Esophagus squamous epithelium (tissue), 5 donors: ENCODE measurements around the gene CDK12. TPM values are rescaled to one million over a fixed set of nuclear protein-coding genes. Genes with fewer than 3 reads are reported as not detected.

Source experiments
- DNase-seq: peaks from one replicate; lab custom pipeline; 2025; lab: John Stamatoyannopoulos, UW
- H3K27ac ChIP-seq, 4 donors: fragments of 200-600 bp; sonication (generic); one replicate each; pipeline ENCODE4 v1.5.1; 2016 to 2019; ENCODE audit warnings: mild to moderate bottlenecking in 1 of 4
- H3K27me3 ChIP-seq, 4 donors: fragments of 200-600 bp; sonication (generic); 1 replicate in 3 of 4; 2 replicates in 1 of 4; pipeline versions ENCODE4 v1.5.1 to v1.6.0; 2017 to 2021; ENCODE audit warnings: antibody characterized with exemption in 1 of 4
- H3K36me3 ChIP-seq, 3 donors: fragments of 200-600 bp; sonication (generic); one replicate each; pipeline ENCODE4 v1.5.1; 2016 to 2019
- H3K4me1 ChIP-seq, 3 donors: fragments of 200-600 bp; sonication (generic); one replicate each; pipeline ENCODE4 v1.5.1; 2017 to 2019
- H3K4me3 ChIP-seq, 4 donors: fragments of 200-600 bp; sonication (generic); 1 replicate in 3 of 4; 2 replicates in 1 of 4; pipeline ENCODE4 v1.5.1; 2016 to 2019; ENCODE audit warnings: mild to moderate bottlenecking in 2 of 4, moderate library complexity in 1 of 4
- H3K9me3 ChIP-seq, 3 donors: fragments of 200-600 bp; sonication (generic); one replicate each; pipeline ENCODE4 v1.5.1; 2016 to 2019
- CTCF ChIP-seq, 6 experiments: fragments of 450-650 bp in 4 of 6; fragments of 200-600 bp in 2 of 6; sonication (generic) in 2 of 6; IDR thresholded peaks; one replicate each; pipeline ENCODE4 v1.5.1; 2016 to 2019; ENCODE audit warnings: antibody characterized with exemption in 6 of 6, mild to moderate bottlenecking in 4 of 6, moderate library complexity in 4 of 6
- POLR2A ChIP-seq, 4 donors: fragments of 450-650 bp; IDR thresholded peaks; one replicate each; pipeline ENCODE4 v1.6.1; 2017; ENCODE audit warnings: antibody characterized with exemption in 4 of 4, mild to moderate bottlenecking in 4 of 4, moderate library complexity in 3 of 4
- WGBS, 2 donors: methylation state at CpG; one replicate each; pipeline ENCODE4 v1.1.5; 2018; 5-methylcytosine and 5-hydroxymethylcytosine counted together
- intact Hi-C: fragments of 100-400 bp; cut with DNase I; formaldehyde crosslinking; loops from one replicate; pipeline ENCODE4 v1.15.0; 2022
- total RNA-seq, 4 donors: library from RNA; depleted of rRNA; stranded (reverse); fragments of >200 nt; gene quantifications; one replicate each; pipeline ENCODE4 v1.1.0, GENCODE V29; 2016
- donor health status: DM: yes; HTN: yes; CAD: no.

Gene CDK12
- total RNA-seq, 4 donors from 2014 or later: 22.9 to 47.3 (median 33.5) TPM

- Histone ChIP-seq H3K4me1 (no peaks in the 10 kb centered on the region), H3K27ac (no peak overlapping the region), H3K9me3 (no peaks in the 10 kb centered on the region), H3K27me3 (no peaks in the 10 kb centered on the region), H3K4me3 (no peak overlapping the region), H3K36me3 (peaks cover 4 to 82% (median 5%) of the 10 kb centered on the region in 3 donors)
- TF ChIP-seq POLR2A (IDR thresholded peaks at IDR 0.05) (no peak), CTCF (IDR thresholded peaks at IDR 0.05) (no peak)
- DNase-seq: no peak
- intact Hi-C loops: no loop called here
- WGBS, 2 donors: 70 to 80% methylated on average over 3 to 4 of the region's 4 CpGs
Observed at GRCh38 chr17:39564211-39564848, 103.0 kb downstream of the CDK12 start.

- Histone ChIP-seq H3K36me3 (peaks cover 0 to 83% (median 4%) of the 10 kb centered on the region in 3 donors), H3K4me3 (no peak overlapping the region), H3K27ac (no peak overlapping the region), H3K4me1 (no peaks in the 10 kb centered on the region), H3K27me3 (no peaks in the 10 kb centered on the region), H3K9me3 (no peaks in the 10 kb centered on the region)
- 85 to 87% methylated on average over 10 of the region's 11 CpGs for WGBS, 2 donors
- intact Hi-C loops: no loop called here
- TF ChIP-seq CTCF (IDR thresholded peaks at IDR 0.05): no peak
- no peak for TF ChIP-seq POLR2A (IDR thresholded peaks at IDR 0.05)
- no peak for DNase-seq
Observed at GRCh38 chr17:39566094-39566850, 105.0 kb downstream of the CDK12 start.

- Histone ChIP-seq H3K36me3 (peaks cover 0 to 78% (median 4%) of the 10 kb centered on the region in 3 donors), H3K4me1 (peaks cover 0 to 18% (median 7%) of the 10 kb centered on the region in 3 donors), H3K4me3 (no peak overlapping the region), H3K27ac (no peak overlapping the region), H3K27me3 (no peaks in the 10 kb centered on the region), H3K9me3 (no peaks in the 10 kb centered on the region)
- no peak for DNase-seq
- intact Hi-C loops: no loop called here
- TF ChIP-seq CTCF (IDR thresholded peaks at IDR 0.05) (no peak), POLR2A (IDR thresholded peaks at IDR 0.05) (no peak)
- WGBS, 2 donors: 65 to 74% methylated on average over 8 to 9 of the region's 9 CpGs
Observed at GRCh38 chr17:39568702-39569101, 107.4 kb downstream of the CDK12 start.

- Histone ChIP-seq H3K4me3 (no peak overlapping the region), H3K27me3 (no peaks in the 10 kb centered on the region), H3K9me3 (no peaks in the 10 kb centered on the region), H3K36me3 (peaks cover 0 to 75% (median 4%) of the 10 kb centered on the region in 3 donors), H3K27ac (no peak overlapping the region), H3K4me1 (peaks cover 0 to 22% (median 9%) of the 10 kb centered on the region in 3 donors)
- no peak for DNase-seq
- no peak for TF ChIP-seq CTCF (IDR thresholded peaks at IDR 0.05)
- TF ChIP-seq POLR2A (IDR thresholded peaks at IDR 0.05): no peak
- intact Hi-C loops: no loop called here
- WGBS, 2 donors: 30 to 59% methylated on average over 1 of the region's 1 CpG
Observed at GRCh38 chr17:39569126-39569525, 107.8 kb downstream of the CDK12 start.

GRCh38 chr17:39572121-39572520, 110.8 kb downstream of the CDK12 start:
- no peaks in the 10 kb centered on the region for H3K27me3 ChIP-seq
- H3K9me3 ChIP-seq: no peaks in the 10 kb centered on the region
- no peak for DNase-seq
- intact Hi-C loops: no loop called here
- peaks cover 0 to 31% (median 12%) of the 10 kb centered on the region in 3 donors for H3K4me1 ChIP-seq
- WGBS, 2 donors: 75 to 94% methylated on average over 2 of the region's 2 CpGs
- no peak overlapping the region for H3K4me3 ChIP-seq
- TF ChIP-seq CTCF (IDR thresholded peaks at IDR 0.05) (no peak), POLR2A (IDR thresholded peaks at IDR 0.05) (no peak)
- H3K27ac ChIP-seq: no peak overlapping the region
- H3K36me3 ChIP-seq: peaks cover 0 to 45% (median 0%) of the 10 kb centered on the region in 3 donors
